Measurements from ENCODE around the gene PLXNA2.

DNA sequence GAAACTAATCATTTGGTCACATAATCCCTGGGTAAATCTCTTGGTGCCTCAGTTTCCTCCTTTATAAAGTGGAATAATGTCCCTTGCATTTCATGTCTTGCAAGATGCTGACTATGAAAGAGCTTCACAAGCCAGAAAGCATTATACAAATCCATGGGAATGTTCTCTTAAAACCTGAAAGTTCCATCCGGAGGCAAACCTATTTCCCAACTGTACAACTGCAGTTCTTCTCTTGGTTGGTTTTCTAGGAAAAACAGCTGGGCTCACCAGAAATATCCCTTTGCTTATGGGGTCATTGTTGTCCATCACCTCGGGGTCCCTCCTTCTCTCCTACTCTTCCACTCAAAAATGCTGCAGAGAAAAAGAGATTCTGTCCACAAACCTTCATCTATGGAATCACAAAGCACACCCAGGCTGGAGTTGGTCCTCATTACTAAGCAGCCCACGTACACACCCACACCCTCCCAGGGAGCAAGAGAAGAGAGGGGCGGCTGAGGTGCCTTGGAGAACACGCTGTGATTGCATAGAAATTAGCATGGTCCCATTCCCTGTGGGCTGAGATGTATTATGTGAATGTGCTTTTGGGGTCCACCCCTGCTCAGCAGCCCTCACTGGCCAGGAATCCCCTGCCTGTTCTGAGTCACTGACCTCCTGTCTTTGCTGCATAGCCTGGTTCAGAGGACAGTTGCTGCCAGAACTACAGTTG lies 5.0 kb upstream of the PLXNA2 start:
- no peak for TF ChIP-seq POLR2A (IDR thresholded peaks at IDR 0.05)
- TF ChIP-seq CTCF (IDR thresholded peaks at IDR 0.05), result no peak

All from esophagus squamous epithelium (tissue), 4 donors.